ENCODE data around the gene TLE2.

DNA sequence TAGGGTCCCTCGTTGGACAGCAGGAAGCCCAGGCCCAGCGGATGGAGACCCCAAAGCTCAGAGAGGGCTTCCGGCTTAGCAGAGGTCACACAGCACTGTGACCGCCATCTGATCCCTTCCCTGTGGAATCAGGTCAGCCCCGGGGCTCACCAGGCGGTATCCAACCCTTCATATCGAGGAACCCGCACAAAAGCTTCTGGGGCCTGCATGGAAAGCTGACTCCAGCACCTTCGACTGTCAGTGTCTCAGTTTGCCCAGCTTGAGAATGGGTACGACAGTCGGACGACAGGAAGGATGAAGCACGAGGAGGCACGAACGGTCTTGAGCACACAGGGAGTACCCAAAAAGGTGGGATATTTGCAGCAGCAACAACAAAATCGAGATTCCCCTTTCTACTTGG is 30.6 kb upstream of the TLE2 start:
- TF ChIP-seq TCF12 (IDR thresholded peaks at IDR 0.05; ENCODE audit: low read depth) (no peak), CEBPB (IDR thresholded peaks at IDR 0.05) (no peak), NFIC (IDR thresholded peaks at IDR 0.05) (no peak), TEAD4 (IDR thresholded peaks at IDR 0.05) (no peak), TAF1 (IDR thresholded peaks at IDR 0.05; ENCODE audit: low read depth) (no peak), YY1 (IDR thresholded peaks at IDR 0.05; ENCODE audit: low read depth) (no peak)
- TF ChIP-seq, protein P1, sequence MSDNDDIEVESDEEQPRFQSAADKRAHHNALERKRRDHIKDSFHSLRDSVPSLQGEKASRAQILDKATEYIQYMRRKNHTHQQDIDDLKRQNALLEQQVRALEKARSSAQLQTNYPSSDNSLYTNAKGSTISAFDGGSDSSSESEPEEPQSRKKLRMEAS (IDR thresholded peaks at IDR 0.05): no peak

All from Ishikawa (cell line).